Ovary (tissue), 3 donors: ENCODE results near the gene CCDC148.

ENCODE experiments used
- CTCF ChIP-seq, 3 donors: fragments of 450-650 bp in 2 of 3; fragments of 200-600 bp in 1 of 3; IDR thresholded peaks; one replicate each; pipeline versions ENCODE4 v1.5.1 to v1.8.0; 2016 to 2022; ENCODE audit warnings: antibody characterized with exemption in 3 of 3, mild to moderate bottlenecking in 1 of 3
- POLR2A ChIP-seq: fragments of 450-650 bp; IDR thresholded peaks from one replicate; pipeline ENCODE4 v1.6.1; 2017; ENCODE audit warnings: antibody characterized with exemption, mild to moderate bottlenecking, moderate library complexity
- donor health status: DM: no; HTN: no; CAD: no.

- TF ChIP-seq POLR2A (no peak), CTCF (IDR thresholded peaks at IDR 0.05) (no peak)
These were observed 244.3 kb downstream of the CCDC148 start for GRCh38 chr2:158212301-158212700.
